ENCODE measurements around the gene KRT222.

The KRT222 gene

GRCh38 chr17:40664582-40665333 is at the start of gene KRT222:
TSS of gene KRT222 (minus strand) at chr17:40665177. CDS start at chr17:40665099, 78 bp downstream.
- no peak for TF ChIP-seq CTCF (IDR thresholded peaks at IDR 0.05; ENCODE audit: insufficient read depth, missing control alignments)
- FAIRE-seq (no peak), DNase-seq (ENCODE audit: insufficient read length, low spot score) (no peak)

- TF ChIP-seq CTCF (IDR thresholded peaks at IDR 0.05; ENCODE audit: insufficient read depth, missing control alignments), result no peak
- DNase-seq (ENCODE audit: insufficient read length, low spot score) (no peak), FAIRE-seq (no peak)
Observed at GRCh38 chr17:40714473-40714872, 49.5 kb upstream of the KRT222 start.

- TF ChIP-seq CTCF (IDR thresholded peaks at IDR 0.05; ENCODE audit: insufficient read depth, missing control alignments), result no peak
- DNase-seq (ENCODE audit: insufficient read length, low spot score) (no peak), FAIRE-seq (no peak)
Observed at GRCh38 chr17:40707745-40708144, 42.8 kb upstream of the KRT222 start.

- TF ChIP-seq CTCF (IDR thresholded peaks at IDR 0.05; ENCODE audit: insufficient read depth, missing control alignments), result no peak
- FAIRE-seq, result no peak
- DNase-seq (ENCODE audit: insufficient read length, low spot score), result no peak
Observed at GRCh38 chr17:40705584-40705983, 40.6 kb upstream of the KRT222 start.

GRCh38 chr17:40703652-40704051 is 38.7 kb upstream of the KRT222 start, which contains the start of gene KRT24:
TSS of gene KRT24 (minus strand) at chr17:40703752. CDS start at chr17:40703693, 59 bp downstream.
- FAIRE-seq, result no peak
- no peak for TF ChIP-seq CTCF (IDR thresholded peaks at IDR 0.05; ENCODE audit: insufficient read depth, missing control alignments)
- DNase-seq (ENCODE audit: insufficient read length, low spot score), result no peak

- FAIRE-seq, result no peak
- no peak for DNase-seq (ENCODE audit: insufficient read length, low spot score)
- TF ChIP-seq CTCF (IDR thresholded peaks at IDR 0.05; ENCODE audit: insufficient read depth, missing control alignments), result no peak
Observed at GRCh38 chr17:40702271-40702670, 37.3 kb upstream of the KRT222 start.

DNA sequence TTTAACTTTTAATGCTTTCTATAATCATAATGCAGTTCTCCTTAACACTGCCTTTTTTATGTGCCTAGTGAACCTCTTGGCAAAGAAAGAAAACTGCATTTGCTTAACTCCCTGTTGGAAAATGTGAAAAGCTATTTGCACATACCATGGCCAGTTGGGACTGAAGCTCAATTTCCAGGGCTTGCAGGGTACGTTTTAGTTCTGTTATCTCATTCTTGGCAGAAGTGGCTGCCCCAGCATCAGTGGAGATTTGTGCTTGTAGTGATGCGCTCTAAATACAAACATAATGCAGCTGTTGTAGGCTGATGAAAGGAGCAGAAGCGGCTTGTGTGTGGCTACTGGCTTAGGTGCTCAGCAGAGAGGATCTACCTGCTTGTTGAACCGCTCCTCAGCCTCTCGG is 34.9 kb upstream of the KRT222 start:
- TF ChIP-seq CTCF (IDR thresholded peaks at IDR 0.05; ENCODE audit: insufficient read depth, missing control alignments), result no peak
- FAIRE-seq (no peak), DNase-seq (ENCODE audit: insufficient read length, low spot score) (no peak)

All from D721Med (cell line).